ENCODE data around the gene SMARCC1.

- TF ChIP-seq CTCF (IDR thresholded peaks at IDR 0.05) (no peak), POLR2A (IDR thresholded peaks at IDR 0.05) (no peak), POLR2AphosphoS5 (IDR thresholded peaks at IDR 0.05) (no peak), EP300 (IDR thresholded peaks at IDR 0.05) (no peak)
Observed at GRCh38 chr3:47794544-47794943, 12.9 kb upstream of the SMARCC1 start.

Data from upper lobe of left lung (tissue), 4 donors.